ENCODE data around the gene CT55.
"Not testable (repeated sequence)": the region's sequence is repeated elsewhere in the genome, so short reads cannot be mapped to it uniquely, and the experiment has no call there.

The CT55 gene, protein sequence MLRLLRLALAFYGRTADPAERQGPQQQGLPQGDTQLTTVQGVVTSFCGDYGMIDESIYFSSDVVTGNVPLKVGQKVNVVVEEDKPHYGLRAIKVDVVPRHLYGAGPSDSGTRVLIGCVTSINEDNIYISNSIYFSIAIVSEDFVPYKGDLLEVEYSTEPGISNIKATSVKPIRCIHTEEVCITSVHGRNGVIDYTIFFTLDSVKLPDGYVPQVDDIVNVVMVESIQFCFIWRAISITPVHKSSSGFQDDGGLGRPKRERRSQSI

DNA sequence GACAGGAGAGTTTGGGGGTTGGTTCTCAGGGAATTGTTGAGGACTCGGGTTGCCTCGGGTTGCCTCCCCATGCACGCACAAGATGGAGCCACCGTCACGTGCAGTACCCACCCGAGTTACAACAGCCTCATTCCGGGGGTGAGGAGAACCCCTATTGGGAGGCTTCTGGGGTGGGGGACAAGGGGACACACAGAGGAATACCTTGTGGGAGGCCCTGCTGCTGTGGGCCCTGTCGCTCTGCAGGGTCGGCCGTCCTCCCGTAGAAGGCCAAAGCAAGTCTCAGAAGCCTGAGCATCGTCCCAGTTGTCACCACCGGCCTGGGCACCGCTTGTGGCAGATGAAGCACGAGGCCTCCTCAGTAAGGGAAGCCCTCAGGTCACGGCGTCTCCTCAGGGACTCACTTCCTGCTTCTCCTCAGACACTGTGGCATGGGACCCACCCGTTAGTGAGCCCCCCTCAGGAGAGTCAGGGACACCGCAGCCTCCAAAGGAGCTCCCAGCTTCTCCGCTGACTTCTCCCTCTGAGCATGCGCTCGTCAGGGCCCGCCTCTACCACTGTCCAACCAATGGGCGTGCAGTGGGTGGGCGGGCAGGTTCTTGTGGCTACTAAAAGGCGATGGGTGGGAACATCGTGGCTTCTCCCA, at the start of gene CT55:
Gene CT55, minus strand, starts transcription at position 522 of the 643 bp plus-strand sequence. Its CDS starts 227 bp downstream, at position 295.
- DNase-seq, result no peak

DNA sequence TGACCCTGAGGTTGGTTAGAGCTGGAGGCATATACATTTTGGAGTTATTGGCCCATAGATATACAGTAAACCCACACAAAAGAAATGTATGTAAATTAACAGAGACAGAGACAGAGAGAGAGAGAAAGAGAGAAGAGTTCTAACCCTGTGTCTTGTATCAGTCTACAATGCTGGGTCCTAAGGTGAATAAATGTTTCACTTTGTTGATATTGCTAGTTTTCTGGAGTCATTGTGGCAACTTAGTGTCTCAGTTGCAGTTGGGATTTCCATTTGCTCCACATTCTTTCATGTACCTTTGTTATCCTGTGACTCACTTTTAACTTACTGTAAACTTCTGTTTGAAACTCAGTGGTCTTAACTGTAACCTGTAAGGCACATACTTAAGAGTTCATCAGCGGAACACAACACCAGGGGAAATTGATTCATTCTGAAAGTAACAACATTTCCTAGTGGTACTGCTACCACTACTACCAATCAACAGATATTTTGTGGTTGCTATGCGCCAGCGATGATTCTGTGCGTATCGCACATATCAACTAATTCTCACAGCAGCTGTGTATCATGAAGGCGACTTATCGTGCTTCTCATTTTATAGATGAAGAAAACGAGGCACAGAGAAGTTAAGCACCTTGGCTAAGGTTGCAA, 42.1 kb upstream of the CT55 start:
- no peak for DNase-seq

DNA sequence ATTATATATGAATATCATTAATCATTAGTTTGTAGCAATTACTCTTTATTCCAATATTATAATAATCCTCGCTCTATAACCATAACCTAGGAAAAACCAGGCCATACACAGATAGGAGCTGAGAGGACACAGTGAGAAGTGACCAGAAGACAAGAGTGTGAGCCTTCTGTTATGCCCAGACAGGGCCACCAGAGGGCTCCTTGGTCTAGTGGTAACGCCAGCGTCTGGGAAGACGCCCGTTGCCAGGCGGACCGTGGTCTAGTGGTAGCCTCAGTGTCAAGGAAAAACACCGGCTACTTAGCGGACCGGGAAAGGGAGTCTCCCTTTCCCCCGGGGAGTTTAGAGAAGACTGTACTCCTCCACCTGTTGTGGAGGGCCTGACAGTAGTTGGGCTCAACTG, 35.2 kb upstream of the CT55 start:
- DNase-seq, result not testable (repeated sequence)

DNA sequence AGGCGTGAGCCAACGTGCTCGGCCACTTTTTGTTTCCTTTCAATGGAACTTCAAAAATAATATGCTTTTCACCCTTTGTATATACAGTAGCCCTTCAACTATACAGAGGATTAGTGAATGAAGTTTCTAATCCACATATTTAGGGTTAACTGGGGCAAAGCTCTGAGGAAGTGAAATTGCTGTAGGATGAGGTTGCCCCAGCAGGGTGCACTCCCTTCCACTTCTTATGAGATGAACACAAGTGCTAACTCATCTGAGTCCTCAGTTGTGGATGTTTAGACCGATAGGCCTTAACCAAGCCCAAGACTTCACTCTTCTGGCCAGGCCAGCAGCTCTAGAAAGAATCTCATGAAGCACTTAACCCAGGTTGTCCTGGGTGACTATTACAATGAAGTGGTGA, 29.1 kb upstream of the CT55 start:
- no peak for DNase-seq

DNA sequence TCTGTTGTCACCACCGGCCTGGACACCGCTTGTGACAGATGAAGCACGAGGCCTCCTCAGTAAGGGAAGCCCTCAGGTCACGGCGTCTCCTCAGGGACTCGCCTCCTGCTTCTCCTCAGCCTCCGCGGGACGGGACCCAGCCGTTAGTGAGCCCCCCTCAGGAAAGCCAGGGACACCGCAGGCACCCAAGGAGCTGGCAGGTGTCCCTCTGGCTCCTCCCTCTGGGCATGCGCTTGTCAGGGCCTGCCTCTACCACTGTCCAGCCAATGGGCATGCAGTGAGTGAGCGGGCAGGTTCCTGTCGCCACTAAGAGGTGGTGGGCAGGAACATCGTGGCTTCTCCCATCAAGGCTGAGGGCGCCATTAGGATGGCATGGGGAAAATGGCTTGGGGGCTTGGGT, 23.5 kb upstream of the CT55 start:
- no peak for DNase-seq

DNA sequence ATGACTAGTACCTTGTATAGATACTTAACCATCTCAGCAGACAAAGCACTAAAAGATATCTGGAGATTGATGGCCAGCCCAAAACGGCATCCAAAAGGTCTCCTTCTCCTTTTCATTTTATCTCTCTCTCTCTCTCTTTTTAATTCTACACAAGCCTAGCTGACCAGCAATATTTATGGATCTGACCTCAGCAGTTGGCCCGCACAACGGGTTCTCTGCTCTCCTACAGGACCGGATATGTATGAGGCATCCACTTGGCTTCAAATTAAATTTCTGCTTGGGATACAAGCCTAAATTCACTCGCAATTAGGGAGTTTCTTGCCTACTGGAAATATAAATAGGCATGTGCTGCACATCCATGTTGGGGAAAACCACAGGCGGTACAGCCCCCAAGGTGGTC, 22.5 kb upstream of the CT55 start:
- DNase-seq, result no peak

DNA sequence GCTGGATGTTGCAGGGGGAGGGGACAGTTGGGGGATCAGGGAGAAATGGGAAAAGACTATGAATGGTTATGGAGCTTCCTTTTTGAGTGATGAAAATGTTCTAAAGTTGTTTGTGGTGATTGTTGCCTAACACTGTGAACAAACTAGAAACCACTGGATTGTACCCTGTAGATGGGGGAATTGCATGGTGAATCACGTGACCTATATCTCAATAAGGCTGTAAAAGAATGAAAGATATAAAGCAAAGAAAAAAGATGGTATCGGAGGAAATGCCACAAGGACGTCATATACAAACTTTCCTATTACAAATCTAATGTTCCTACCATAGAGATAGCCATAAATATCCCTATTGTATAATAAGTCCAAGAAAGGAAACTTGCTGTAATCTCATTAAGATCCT, 20.6 kb upstream of the CT55 start:
- no peak for DNase-seq

DNA sequence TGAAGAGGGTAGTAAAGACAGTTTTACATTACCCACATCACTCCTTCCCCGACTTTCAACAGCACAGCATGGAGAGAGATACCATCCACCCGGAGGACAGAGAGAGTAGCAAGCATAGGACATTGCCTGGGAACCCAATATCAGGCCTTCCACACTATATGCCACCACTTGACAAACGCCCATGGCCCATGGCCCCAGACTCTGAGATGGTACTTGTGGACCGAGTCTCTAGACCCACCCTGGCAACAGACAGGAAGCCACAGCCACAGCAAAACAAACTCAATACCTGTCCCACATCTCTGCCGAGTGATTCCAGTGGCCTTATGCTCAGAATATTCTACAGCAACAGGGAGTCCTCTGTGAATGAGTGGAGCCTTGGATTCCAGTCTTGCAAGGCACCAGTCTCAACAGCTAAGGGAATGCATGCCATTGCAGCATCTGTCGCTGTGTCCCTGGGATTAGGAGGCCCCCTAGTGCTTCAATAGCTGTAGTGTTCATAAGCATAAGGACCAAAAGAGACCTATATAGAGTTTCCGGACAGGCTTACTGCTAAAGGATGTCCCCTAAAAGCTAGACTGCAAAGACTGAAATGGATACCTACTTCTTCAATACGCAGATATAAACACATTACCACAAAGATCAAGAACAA, 14.7 kb upstream of the CT55 start:
- DNase-seq, result peak; percentile 1

DNA sequence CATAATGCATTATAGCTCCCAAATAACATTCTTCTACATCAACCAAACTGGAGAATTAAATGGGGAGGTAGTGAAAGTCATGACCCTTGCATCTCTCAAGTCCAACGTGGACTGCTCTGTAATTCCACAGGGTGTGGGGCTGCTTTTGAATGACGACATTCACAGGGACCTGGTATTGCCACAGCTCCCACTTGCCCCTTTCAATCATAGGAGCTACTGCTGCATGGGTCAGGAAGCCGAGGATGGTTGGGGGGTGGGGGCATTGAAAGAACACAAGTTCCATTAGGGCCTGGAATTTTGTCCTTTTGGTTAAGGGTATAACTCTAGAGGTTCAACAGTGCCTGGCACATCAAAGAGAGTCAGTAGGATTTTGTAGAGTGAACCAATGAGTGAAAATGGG, 7.4 kb upstream of the CT55 start:
- no peak for DNase-seq

DNA sequence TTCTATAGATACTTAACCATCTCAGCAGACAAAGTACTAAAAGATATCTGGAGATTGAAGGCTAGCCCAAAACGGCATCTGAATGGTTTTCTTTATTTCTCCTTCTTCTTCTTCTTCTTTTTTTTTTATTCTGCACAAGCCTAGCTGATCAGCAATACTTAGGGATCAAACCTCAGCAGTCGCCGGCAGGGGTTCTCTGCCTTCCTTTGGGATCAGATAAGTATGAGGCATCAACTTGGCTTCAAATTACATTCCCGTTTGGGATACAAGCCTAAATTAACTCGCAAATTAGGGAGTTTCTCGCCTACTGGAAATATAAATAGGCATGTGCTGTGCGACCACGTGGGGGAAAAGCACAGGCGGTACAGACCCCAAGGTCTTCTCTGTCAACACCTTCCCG, 730 bp downstream of the CT55 start:
- no peak for DNase-seq

DNA sequence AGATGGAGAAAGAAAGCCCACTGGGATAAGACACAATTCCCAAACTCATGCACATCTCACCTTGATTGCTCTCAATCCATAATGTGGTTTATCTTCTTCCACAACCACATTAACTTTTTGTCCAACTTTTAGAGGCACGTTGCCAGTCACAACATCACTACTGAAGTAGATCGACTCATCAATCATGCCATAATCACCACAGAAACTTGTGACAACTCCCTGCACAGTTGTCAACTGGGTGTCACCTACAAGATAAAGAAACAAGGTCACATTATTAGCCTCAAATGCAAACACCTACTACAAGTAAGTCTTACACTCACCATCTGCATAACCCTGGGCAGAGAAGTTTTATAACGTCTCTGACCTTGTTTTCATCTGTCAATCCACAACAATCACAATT, 1.7 kb downstream of the CT55 start:
- DNase-seq, result not testable (repeated sequence)

DNA sequence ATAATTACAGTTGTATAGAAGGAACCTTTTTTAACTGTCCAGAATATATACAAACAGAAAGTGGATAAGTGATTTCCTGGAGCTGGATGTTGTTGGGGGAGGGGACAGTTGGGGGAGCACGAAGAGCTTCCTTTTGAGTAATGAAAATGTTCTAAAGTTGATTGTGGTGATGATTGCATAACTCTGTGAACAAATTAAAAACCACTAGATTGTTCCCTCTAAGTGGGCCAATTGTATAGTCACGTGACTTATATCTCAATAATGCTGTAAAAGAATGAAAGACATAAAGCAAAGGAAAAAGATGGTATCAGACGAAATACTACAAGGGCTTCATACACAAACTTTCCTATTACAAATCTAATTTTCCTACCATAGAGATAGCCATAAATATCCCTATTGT, 2.7 kb downstream of the CT55 start:
- DNase-seq, result no peak

DNA sequence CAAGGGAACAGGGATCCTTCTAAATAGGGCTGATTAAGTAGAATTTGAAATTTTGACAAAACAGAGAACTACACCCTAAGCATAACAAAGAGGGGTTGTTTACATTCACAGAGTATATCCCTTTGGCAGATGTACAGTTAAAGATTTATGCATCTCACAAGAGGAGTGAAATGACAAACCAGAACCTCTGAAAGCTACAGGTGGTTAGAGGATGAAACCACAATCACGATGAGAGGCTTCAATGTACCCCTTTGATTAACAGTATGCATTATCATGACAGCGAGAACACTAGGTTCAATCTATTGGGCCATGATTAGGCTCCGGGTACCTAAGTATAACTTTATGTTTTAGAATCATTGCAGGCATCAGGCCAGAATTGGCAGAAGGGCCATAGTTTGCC, 16.5 kb downstream of the CT55 start:
- not testable (repeated sequence) for DNase-seq

DNA sequence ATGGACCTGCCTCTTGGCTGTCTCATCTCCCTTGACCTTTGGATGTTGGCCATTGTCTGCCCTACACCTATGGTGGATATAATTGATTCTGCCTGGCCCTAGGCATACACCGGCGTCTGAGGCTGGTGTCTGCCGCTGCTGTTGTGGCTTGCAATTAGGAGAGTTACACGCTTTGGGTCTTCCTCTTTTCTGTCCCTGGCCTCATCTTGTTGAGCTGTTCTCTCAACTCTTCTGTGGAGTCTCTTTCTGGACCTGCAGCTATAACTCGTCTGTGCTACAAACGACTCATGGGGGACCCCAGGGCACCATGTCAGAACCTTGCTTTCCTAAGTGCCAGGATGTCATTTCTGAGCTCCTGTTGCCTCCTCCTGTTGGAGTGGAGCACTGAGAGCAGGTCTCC, 45.1 kb downstream of the CT55 start:
- not testable (repeated sequence) for DNase-seq

DNA sequence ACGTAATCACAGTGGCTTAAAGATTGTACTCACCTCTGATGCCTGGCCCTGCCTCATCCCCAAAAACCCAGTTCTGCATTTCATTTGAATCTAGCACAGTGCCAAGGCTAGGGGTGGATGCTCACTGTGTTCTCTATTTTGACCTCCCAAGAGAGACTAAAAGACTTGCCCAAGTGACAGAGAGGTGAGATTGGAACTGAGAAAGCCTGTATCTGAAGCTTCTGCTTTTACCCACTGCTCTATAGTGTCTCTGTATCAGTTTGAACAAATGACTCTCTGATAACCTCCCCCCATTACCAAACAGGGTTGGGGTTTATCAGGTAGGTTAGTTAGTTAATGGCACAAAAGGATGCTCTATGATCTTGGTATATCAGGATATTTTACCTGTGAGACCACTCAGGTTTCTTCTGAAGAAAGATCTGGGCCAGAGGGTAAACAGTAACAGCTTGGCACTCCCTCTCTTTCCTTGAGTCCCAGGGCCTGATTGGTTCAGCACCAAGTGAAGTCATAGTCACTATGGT, 51.1 kb downstream of the CT55 start, which contains the start of gene ETDB:
Gene ETDB, minus strand, starts transcription at position 471 of the 521 bp plus-strand sequence. CDS start 1,265 bp downstream, outside the sequence.
- not testable (repeated sequence) for DNase-seq

DNA sequence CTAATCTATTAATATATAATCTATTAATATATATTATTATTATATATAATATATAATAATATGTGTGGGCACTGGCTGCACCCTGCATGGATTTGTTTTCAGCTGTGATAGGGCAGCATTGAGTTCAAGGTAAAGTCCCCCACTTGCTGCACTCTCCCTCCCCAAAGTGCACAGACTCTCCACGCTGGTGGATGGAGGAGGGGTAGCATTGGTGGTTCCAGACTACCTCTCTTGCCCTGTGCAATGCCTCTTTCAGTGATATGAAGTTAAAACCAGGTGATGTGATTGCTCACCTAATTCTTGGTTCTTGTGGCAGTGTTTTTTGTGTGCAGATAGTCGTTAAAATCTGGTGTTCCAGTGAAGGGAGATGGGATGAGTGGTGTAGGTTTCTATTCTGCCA, 55.1 kb downstream of the CT55 start:
- not testable (repeated sequence) for DNase-seq

DNA sequence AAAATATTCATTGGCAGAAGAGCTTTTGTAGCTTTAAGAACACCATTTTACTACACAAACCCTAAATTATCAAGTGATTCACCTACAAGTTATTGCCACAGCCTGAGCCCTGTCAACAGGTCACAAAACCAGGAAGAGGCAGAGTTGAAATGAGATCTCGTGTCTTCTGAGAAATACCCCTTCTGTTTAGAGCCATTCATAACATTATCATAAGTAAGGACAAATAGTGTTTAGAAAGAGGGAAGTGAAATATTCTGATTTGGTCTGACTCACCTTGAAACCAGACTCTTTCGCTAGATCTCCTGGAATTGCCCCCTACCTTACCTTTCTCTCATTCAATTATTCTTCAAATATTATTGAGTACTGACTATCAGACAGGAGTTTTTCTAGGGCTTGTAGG, 56.8 kb downstream of the CT55 start:
- no peak for DNase-seq

DNA sequence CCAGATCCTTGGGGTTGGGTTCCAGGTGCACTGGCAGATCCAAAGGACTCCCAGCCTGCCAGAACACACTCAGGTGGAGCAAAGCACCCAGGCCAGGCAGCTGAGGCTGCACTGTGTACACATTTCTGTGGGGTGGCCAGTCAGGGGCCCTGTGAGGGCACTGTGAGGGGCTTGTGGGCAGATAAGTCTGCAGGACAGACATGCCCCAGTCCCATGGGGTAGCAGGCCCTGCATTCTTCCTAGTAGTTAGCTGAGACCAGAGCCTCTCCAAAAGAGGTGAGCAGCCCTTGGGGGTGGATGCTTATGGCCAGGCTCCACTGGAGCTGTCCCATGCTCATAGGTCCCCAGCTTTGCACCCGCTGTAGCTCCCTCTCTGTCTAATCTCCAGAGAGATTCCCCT, 58.5 kb downstream of the CT55 start:
- no peak for DNase-seq

DNA sequence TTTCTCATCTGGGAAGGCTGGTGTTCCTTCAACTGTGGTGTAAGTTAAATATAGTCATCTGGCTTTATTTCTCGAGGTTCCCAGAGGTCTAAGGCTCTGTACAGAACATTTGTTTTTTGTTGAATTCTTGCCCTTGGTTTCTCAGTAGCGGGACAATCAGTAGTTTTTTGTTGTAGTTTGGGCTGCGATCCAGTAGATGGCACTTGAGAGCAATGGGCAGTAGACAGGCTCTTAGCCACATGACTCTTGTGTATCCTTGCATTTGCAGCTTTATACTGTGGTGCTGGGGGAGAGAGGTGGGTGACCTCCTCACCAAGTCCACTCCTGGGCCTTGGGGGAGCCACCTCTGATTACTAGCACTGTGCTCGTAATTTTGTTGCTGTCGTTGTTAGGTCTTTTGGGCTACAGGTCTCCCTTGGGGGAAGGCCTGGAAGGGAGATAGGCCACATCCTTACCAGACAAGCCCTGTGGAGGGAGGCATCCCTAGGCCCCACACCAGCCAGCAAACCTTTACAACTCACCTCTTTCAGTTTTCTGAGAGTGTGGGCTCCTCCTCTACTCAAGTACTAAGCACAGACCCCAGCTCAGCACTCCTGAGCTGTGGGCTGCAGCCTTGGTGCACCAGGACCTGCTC, 59.0 kb downstream of the CT55 start:
- DNase-seq, result no peak

DNA sequence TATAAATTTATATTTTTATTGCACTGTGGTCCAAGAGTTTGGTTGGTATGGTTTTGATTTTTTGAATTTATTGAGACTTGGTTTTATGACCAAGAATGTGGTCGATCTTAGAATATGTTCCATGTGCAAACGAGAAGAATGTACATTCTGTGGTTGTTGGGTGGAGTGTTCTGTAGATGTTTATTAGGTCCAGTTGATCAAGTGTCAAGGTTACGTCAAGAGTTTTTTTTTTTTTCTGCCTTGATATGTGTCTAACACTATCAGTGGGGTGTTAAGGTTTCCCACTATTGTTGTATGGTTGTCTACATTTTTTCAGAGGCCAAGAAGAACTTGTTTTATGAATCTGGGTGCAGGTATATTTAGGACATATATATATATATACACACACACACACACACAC, 61.6 kb downstream of the CT55 start:
- no peak for DNase-seq
